ENCODE results near the gene KATNB1.

DNA sequence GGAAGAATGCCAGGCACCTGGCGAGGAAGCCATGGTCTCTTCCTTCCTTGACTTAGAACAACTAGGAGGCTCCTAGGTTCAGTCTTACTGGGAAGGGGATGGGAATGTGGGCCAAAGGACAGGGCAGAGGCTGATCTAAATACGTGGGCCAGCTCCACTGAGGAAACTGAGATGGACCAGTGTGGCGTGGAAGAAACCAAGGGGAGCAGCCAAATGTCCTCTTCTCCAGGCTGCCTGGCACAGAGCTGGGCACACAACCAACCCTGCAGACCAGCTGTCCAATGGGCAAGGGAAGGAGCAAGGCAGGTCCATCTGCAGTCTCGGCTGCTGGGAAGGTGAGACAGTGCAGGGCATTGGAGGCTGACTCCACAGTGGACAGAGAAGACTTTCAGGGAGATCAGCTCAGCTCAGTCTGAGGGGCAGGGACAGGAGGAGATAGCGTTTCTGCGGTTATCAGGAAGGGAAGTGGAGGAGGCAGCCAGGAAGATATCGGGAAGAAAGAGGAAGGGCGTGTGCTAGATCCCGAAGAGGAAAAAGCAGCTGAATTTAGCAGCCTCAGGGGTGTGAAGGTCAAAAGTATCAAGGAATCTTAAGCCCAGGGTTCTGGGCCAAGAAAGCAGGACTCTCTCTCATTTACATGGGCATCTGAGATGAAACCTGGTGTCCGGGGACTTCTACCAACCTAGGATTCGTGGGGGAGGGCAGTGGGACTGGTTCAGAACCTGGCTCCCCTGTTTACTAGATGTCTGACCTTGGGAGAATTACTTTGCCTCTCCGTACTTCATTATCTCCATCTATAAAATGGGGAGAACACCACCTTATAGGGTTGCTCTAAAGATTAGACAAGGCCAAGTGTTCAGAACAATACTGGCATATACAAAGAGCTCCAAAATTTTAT lies 64.9 kb downstream of the KATNB1 start:
- TF ChIP-seq, protein P1, sequence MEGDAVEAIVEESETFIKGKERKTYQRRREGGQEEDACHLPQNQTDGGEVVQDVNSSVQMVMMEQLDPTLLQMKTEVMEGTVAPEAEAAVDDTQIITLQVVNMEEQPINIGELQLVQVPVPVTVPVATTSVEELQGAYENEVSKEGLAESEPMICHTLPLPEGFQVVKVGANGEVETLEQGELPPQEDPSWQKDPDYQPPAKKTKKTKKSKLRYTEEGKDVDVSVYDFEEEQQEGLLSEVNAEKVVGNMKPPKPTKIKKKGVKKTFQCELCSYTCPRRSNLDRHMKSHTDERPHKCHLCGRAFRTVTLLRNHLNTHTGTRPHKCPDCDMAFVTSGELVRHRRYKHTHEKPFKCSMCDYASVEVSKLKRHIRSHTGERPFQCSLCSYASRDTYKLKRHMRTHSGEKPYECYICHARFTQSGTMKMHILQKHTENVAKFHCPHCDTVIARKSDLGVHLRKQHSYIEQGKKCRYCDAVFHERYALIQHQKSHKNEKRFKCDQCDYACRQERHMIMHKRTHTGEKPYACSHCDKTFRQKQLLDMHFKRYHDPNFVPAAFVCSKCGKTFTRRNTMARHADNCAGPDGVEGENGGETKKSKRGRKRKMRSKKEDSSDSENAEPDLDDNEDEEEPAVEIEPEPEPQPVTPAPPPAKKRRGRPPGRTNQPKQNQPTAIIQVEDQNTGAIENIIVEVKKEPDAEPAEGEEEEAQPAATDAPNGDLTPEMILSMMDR (IDR thresholded peaks at IDR 0.05; ENCODE audit: low read depth, low read length, poor library complexity, severe bottlenecking): no peak
- no peak for TF ChIP-seq EZH2phosphoT487 (IDR thresholded peaks at IDR 0.05; ENCODE audit: borderline replicate concordance, low read length)
